ENCODE results near the gene TRABD2B.

TRABD2B gene

DNA sequence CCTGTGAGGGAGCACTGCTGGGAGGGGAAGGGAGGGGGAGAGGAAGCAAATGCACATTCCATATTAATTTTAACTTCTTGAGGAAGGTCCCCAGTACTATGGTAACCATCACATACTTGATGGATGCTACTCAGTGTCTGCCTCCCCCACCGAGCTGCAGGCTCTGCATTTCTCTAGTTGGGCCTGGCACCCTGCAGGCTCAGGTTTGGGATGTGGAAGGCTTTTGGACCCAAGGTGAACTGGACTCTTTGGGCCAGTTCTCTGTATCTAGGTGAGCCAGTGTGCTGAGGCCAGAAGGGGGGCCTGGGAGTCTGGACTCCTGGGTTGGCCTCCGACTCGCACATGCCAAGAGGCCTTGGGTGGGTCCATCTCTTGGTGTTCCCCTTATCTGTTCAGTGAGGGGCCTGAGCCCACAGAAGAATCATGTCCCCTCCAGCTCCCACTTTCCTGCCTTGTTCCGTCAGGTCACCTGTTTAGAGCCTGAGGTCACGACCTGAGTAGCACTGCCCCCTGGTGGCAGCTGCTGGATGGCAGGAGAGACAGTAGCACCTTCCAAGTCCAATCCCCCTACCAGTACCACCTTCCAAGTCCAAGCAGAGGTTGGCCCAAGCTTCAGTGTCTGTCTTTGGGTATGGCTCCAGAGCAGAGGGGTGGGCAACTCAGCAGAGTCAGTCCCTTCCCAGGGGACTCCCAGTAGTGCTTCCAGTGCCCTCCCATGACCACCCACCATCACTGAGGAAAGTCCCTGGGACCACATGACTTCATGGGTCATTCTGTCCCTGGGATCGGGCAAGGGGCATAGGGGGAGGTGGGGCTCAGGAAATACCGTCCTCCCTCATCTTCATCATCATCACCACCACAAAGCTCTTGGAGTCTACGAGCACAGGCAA is 241.8 kb downstream of the TRABD2B start:
- H3K14ac ChIP-seq (ENCODE audit: low read length in 2 of 2), result no peak overlapping the region
- H4K91ac ChIP-seq (ENCODE audit: low read length), result no peak overlapping the region
- H2BK5ac ChIP-seq (ENCODE audit: low read depth, low read length, poor library complexity, severe bottlenecking), result no peak overlapping the region
- no peak overlapping the region for H2AK5ac ChIP-seq (ENCODE audit: low read length, severe bottlenecking)
- no peak overlapping the region for H3K27ac ChIP-seq (ENCODE audit: low read length, poor library complexity, severe bottlenecking)
- H3K79me1 ChIP-seq (replicated peaks; ENCODE audit: low read length, poor library complexity, severe bottlenecking), result no peaks in the 10 kb centered on the region
- no peak overlapping the region for H3K23ac ChIP-seq (ENCODE audit: low read length in 2 of 2)
- H2BK15ac ChIP-seq (ENCODE audit: low read depth, poor library complexity, severe bottlenecking), result no peak overlapping the region
- WGBS, result 74% methylated on average over 7 of the region's 8 CpGs
- no peak overlapping the region for H3K4ac ChIP-seq (ENCODE audit: low read depth in 1 of 2, low read length in 2 of 2)
- no peaks in the 10 kb centered on the region for H3K36me3 ChIP-seq (ENCODE audit: control insufficient read depth in 1 of 2, insufficient read depth in 2 of 2, low read depth in 1 of 2, low read length in 2 of 2)
- no peak overlapping the region for H3K4me2 ChIP-seq (ENCODE audit: low read length, poor library complexity, severe bottlenecking)
- H3K4me1 ChIP-seq (ENCODE audit: control insufficient read depth, insufficient read depth, low read depth, low read length), result no peaks in the 10 kb centered on the region
- H3K4me3 ChIP-seq (ENCODE audit: insufficient read depth in 1 of 2, low read depth in 1 of 2, low read length in 2 of 2), result no peak overlapping the region
- H3K9ac ChIP-seq (ENCODE audit: low read length), result no peak overlapping the region
- H3K9me3 ChIP-seq (ENCODE audit: control insufficient read depth, low read length), result no peaks in the 10 kb centered on the region
- H2BK120ac ChIP-seq (ENCODE audit: low read depth, low read length), result no peak overlapping the region
- no peak overlapping the region for H2AFZ ChIP-seq (ENCODE audit: low read depth, low read length)
- no peak for DNase-seq
- H3K18ac ChIP-seq (ENCODE audit: low read depth in 1 of 2, low read length in 2 of 2), result no peak overlapping the region
- H3K27me3 ChIP-seq (ENCODE audit: control insufficient read depth in 1 of 2, insufficient read depth in 1 of 2, low read length in 2 of 2), result peaks cover 3 to 53% of the 10 kb centered on the region in 2 experiments
- H2BK12ac ChIP-seq (ENCODE audit: low read length in 2 of 2), result no peak overlapping the region
- no peak overlapping the region for H4K8ac ChIP-seq (ENCODE audit: low read length)

DNA sequence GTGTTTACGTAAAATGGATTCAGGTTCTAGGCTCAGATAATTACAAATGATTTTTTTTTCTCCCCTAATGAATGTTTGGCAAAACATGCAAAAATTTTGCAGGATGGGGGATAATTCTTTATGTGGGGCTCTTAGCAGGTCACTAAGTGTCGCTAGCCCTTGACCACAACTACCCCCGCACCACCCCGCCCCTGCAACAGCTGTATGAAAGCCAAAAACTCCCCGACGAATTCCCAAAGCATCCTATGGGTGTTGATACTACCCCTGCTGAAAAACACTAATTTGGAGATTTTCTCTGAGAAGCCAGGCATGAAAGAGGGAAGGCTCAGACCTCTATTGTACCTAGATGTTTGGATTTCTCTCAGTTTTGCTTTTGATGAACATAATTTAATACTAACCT is 243.0 kb downstream of the TRABD2B start:
- H2AFZ ChIP-seq (ENCODE audit: low read depth, low read length), result no peak overlapping the region
- H3K18ac ChIP-seq (ENCODE audit: low read depth in 1 of 2, low read length in 2 of 2), result no peak overlapping the region
- no peak overlapping the region for H3K23ac ChIP-seq (ENCODE audit: low read length in 2 of 2)
- no peak overlapping the region for H2BK120ac ChIP-seq (ENCODE audit: low read depth, low read length)
- peaks cover 3 to 51% of the 10 kb centered on the region in 2 experiments for H3K27me3 ChIP-seq (ENCODE audit: control insufficient read depth in 1 of 2, insufficient read depth in 1 of 2, low read length in 2 of 2)
- WGBS, result 84% methylated on average over 5 of the region's 6 CpGs
- H3K4me3 ChIP-seq (ENCODE audit: insufficient read depth in 1 of 2, low read depth in 1 of 2, low read length in 2 of 2), result no peak overlapping the region
- no peaks in the 10 kb centered on the region for H3K9me3 ChIP-seq (ENCODE audit: control insufficient read depth, low read length)
- H3K27ac ChIP-seq (ENCODE audit: low read length, poor library complexity, severe bottlenecking), result no peak overlapping the region
- no peak overlapping the region for H3K4me2 ChIP-seq (ENCODE audit: low read length, poor library complexity, severe bottlenecking)
- no peak overlapping the region for H2BK5ac ChIP-seq (ENCODE audit: low read depth, low read length, poor library complexity, severe bottlenecking)
- H3K4me1 ChIP-seq (ENCODE audit: control insufficient read depth, insufficient read depth, low read depth, low read length), result no peaks in the 10 kb centered on the region
- no peak overlapping the region for H3K9ac ChIP-seq (ENCODE audit: low read length)
- no peak overlapping the region for H3K14ac ChIP-seq (ENCODE audit: low read length in 2 of 2)
- no peak overlapping the region for H2BK12ac ChIP-seq (ENCODE audit: low read length in 2 of 2)
- no peaks in the 10 kb centered on the region for H3K36me3 ChIP-seq (ENCODE audit: control insufficient read depth in 1 of 2, insufficient read depth in 2 of 2, low read depth in 1 of 2, low read length in 2 of 2)
- no peak overlapping the region for H2AK5ac ChIP-seq (ENCODE audit: low read length, severe bottlenecking)
- DNase-seq, result no peak
- no peak overlapping the region for H2BK15ac ChIP-seq (ENCODE audit: low read depth, poor library complexity, severe bottlenecking)
- H3K4ac ChIP-seq (ENCODE audit: low read depth in 1 of 2, low read length in 2 of 2), result no peak overlapping the region
- H4K91ac ChIP-seq (ENCODE audit: low read length), result no peak overlapping the region
- H4K8ac ChIP-seq (ENCODE audit: low read length), result no peak overlapping the region
- H3K79me1 ChIP-seq (replicated peaks; ENCODE audit: low read length, poor library complexity, severe bottlenecking), result no peaks in the 10 kb centered on the region

DNA sequence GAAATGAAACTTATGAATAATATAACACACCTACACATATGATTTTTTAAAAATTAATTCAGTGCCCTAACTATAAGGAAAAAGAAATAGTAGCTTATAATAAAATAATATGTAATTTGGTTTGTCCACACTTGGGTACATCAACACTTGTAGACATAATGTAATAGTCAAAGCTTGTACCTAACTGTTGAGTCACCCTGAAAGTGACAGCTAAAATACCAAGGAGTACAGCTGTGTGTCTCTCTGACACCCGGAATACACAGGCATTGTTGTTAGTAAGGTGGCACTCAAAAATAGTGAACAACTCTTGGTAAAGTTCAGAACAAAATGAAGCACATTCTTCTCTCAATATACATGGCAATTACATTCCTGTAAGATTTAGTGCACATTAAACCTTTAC is 243.4 kb downstream of the TRABD2B start:
- H3K27me3 ChIP-seq (ENCODE audit: control insufficient read depth in 1 of 2, insufficient read depth in 1 of 2, low read length in 2 of 2), result peaks cover 3 to 51% of the 10 kb centered on the region in 2 experiments

DNA sequence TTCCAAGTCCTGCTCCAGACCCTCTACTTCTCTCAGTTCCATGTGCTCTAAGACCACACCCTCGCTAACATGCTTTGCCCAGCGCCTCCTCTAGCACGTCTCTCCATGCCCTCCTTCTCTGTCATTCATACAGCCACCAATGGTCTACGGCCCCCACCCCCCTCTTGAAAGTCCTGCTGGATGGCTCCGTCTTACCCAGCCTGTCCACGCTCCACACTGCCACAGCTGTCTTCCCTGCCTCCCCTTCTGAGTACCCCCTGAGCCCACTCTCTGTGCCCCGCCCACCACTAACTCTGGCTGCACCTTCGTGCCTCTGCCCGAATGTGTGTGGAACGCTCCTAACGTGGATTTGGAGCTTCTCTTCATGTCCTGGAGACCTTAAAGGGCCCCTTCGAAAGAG is 244.6 kb downstream of the TRABD2B start:
- no peak overlapping the region for H3K9ac ChIP-seq (ENCODE audit: low read length)
- H2BK5ac ChIP-seq (ENCODE audit: low read depth, low read length, poor library complexity, severe bottlenecking), result no peak overlapping the region
- no peak overlapping the region for H2AK5ac ChIP-seq (ENCODE audit: low read length, severe bottlenecking)
- H3K4me3 ChIP-seq (ENCODE audit: insufficient read depth in 1 of 2, low read depth in 1 of 2, low read length in 2 of 2), result no peak overlapping the region
- WGBS, result 82% methylated on average over 12 of the region's 12 CpGs
- no peaks in the 10 kb centered on the region for H3K4me1 ChIP-seq (ENCODE audit: control insufficient read depth, insufficient read depth, low read depth, low read length)
- H3K18ac ChIP-seq (ENCODE audit: low read depth in 1 of 2, low read length in 2 of 2), result no peak overlapping the region
- H3K4me2 ChIP-seq (ENCODE audit: low read length, poor library complexity, severe bottlenecking), result no peak overlapping the region
- no peak overlapping the region for H3K14ac ChIP-seq (ENCODE audit: low read length in 2 of 2)
- H3K36me3 ChIP-seq (ENCODE audit: control insufficient read depth in 1 of 2, insufficient read depth in 2 of 2, low read depth in 1 of 2, low read length in 2 of 2), result no peaks in the 10 kb centered on the region
- no peak overlapping the region for H2AFZ ChIP-seq (ENCODE audit: low read depth, low read length)
- no peak overlapping the region for H4K91ac ChIP-seq (ENCODE audit: low read length)
- H2BK15ac ChIP-seq (ENCODE audit: low read depth, poor library complexity, severe bottlenecking), result no peak overlapping the region
- H4K8ac ChIP-seq (ENCODE audit: low read length), result no peak overlapping the region
- H3K27me3 ChIP-seq (ENCODE audit: control insufficient read depth in 1 of 2, insufficient read depth in 1 of 2, low read length in 2 of 2), result peaks cover 3 to 50% of the 10 kb centered on the region in 2 experiments
- no peak overlapping the region for H3K27ac ChIP-seq (ENCODE audit: low read length, poor library complexity, severe bottlenecking)
- no peak for DNase-seq
- no peak overlapping the region for H3K23ac ChIP-seq (ENCODE audit: low read length in 2 of 2)
- H3K79me1 ChIP-seq (replicated peaks; ENCODE audit: low read length, poor library complexity, severe bottlenecking), result no peaks in the 10 kb centered on the region
- H2BK12ac ChIP-seq (ENCODE audit: low read length in 2 of 2), result no peak overlapping the region
- no peak overlapping the region for H2BK120ac ChIP-seq (ENCODE audit: low read depth, low read length)
- no peaks in the 10 kb centered on the region for H3K9me3 ChIP-seq (ENCODE audit: control insufficient read depth, low read length)
- no peak overlapping the region for H3K4ac ChIP-seq (ENCODE audit: low read depth in 1 of 2, low read length in 2 of 2)

More for the DNA sequence above, 243.4 kb downstream of the TRABD2B start:
- H2BK5ac ChIP-seq (ENCODE audit: low read depth, low read length, poor library complexity, severe bottlenecking), result no peak overlapping the region
- no peak overlapping the region for H2BK120ac ChIP-seq (ENCODE audit: low read depth, low read length)
- H3K14ac ChIP-seq (ENCODE audit: low read length in 2 of 2), result no peak overlapping the region
- H3K79me1 ChIP-seq (replicated peaks; ENCODE audit: low read length, poor library complexity, severe bottlenecking), result no peaks in the 10 kb centered on the region
- H3K27ac ChIP-seq (ENCODE audit: low read length, poor library complexity, severe bottlenecking), result no peak overlapping the region
- H3K23ac ChIP-seq (ENCODE audit: low read length in 2 of 2), result no peak overlapping the region
- no peak overlapping the region for H3K4ac ChIP-seq (ENCODE audit: low read depth in 1 of 2, low read length in 2 of 2)
- no peak overlapping the region for H2BK12ac ChIP-seq (ENCODE audit: low read length in 2 of 2)
- DNase-seq, result no peak
- no peaks in the 10 kb centered on the region for H3K36me3 ChIP-seq (ENCODE audit: control insufficient read depth in 1 of 2, insufficient read depth in 2 of 2, low read depth in 1 of 2, low read length in 2 of 2)
- no peak overlapping the region for H2AK5ac ChIP-seq (ENCODE audit: low read length, severe bottlenecking)
- H2AFZ ChIP-seq (ENCODE audit: low read depth, low read length), result no peak overlapping the region
- H3K4me3 ChIP-seq (ENCODE audit: insufficient read depth in 1 of 2, low read depth in 1 of 2, low read length in 2 of 2), result no peak overlapping the region
- no peaks in the 10 kb centered on the region for H3K4me1 ChIP-seq (ENCODE audit: control insufficient read depth, insufficient read depth, low read depth, low read length)
- no peak overlapping the region for H3K9ac ChIP-seq (ENCODE audit: low read length)
- no peak overlapping the region for H3K4me2 ChIP-seq (ENCODE audit: low read length, poor library complexity, severe bottlenecking)
- H2BK15ac ChIP-seq (ENCODE audit: low read depth, poor library complexity, severe bottlenecking), result no peak overlapping the region
- no peak overlapping the region for H3K18ac ChIP-seq (ENCODE audit: low read depth in 1 of 2, low read length in 2 of 2)
- H4K8ac ChIP-seq (ENCODE audit: low read length), result no peak overlapping the region
- no peak overlapping the region for H4K91ac ChIP-seq (ENCODE audit: low read length)
- 100% methylated on average over 1 of the region's 1 CpG for WGBS
- H3K9me3 ChIP-seq (ENCODE audit: control insufficient read depth, low read length), result no peaks in the 10 kb centered on the region
